Urinary bladder (tissue), 4 donors: ENCODE data around the gene KCNH2. TPM values are rescaled to one million over a fixed set of nuclear protein-coding genes. Genes with fewer than 3 reads are reported as not detected.
"Not testable (repeated sequence)": the region's sequence is repeated elsewhere in the genome, so short reads cannot be mapped to it uniquely, and the experiment has no call there.

Experiments used
- DNase-seq: peaks from one replicate; pipeline ENCODE4 v3.0.0-alpha.2; 2015; ENCODE audit errors: extremely low spot score
- H3K27ac ChIP-seq: one replicate; pipeline ENCODE4 v1.5.1; 2013; ENCODE audit warnings: low read depth, mild to moderate bottlenecking, moderate library complexity
- H3K36me3 ChIP-seq: one replicate; pipeline ENCODE4 v1.6.1; 2013; ENCODE audit warnings: mild to moderate bottlenecking, moderate library complexity; ENCODE audit not compliant: insufficient read depth
- H3K4me1 ChIP-seq: one replicate; pipeline ENCODE4 v1.6.1; 2013; ENCODE audit warnings: mild to moderate bottlenecking, moderate library complexity; ENCODE audit not compliant: insufficient read depth
- H3K4me3 ChIP-seq: one replicate; pipeline ENCODE4 v1.5.1; 2013; ENCODE audit warnings: low read depth, low read length
- WGBS: extraction: QIAGEN DNeasy Blood & Tissue Kit; methylation state at CpG from one replicate; pipeline ENCODE4 v1.1.7; 2013; 5-methylcytosine and 5-hydroxymethylcytosine counted together
- polyA plus RNA-seq: library from polyadenylated mRNA; stranded (reverse); fragments of 200-250 nt; gene quantifications from one replicate; pipeline ENCODE4 v1.2.3, GENCODE V29; 2013
- total RNA-seq: library from RNA; depleted of rRNA; stranded (reverse); fragments of >200 nt; gene quantifications from one replicate; pipeline ENCODE4 v1.2.3, GENCODE V29; 2014
- donor health status: healthy with polysubstance abuse.
- donor health status: healthy.

Gene KCNH2
- total and polyA plus RNA-seq, 2 donors = 9.9 to 48.5 TPM

GRCh38 chr7:151016942-151017341 is 38.8 kb upstream of the KCNH2 start:
- Histone ChIP-seq H3K4me3 (no peak overlapping the region), H3K36me3 (no peaks in the 10 kb centered on the region), H3K27ac (no peak overlapping the region), H3K4me1 (no peaks in the 10 kb centered on the region)
- DNase-seq = no peak
- 89% methylated on average over 15 of the region's 15 CpGs for WGBS

GRCh38 chr7:151016505-151016904 is 38.4 kb upstream of the KCNH2 start:
- 89% methylated on average over 8 of the region's 8 CpGs for WGBS
- H3K27ac ChIP-seq = no peak overlapping the region
- no peak for DNase-seq
- no peaks in the 10 kb centered on the region for H3K4me1 ChIP-seq
- H3K36me3 ChIP-seq = no peaks in the 10 kb centered on the region
- H3K4me3 ChIP-seq = no peak overlapping the region

- Histone ChIP-seq H3K4me1 (no peaks in the 10 kb centered on the region), H3K4me3 (no peak overlapping the region), H3K27ac (no peak overlapping the region), H3K36me3 (no peaks in the 10 kb centered on the region)
- WGBS = 83% methylated on average over 5 of the region's 5 CpGs
- no peak for DNase-seq
Measured at GRCh38 chr7:151015967-151016366, 37.8 kb upstream of the KCNH2 start.

- DNase-seq = no peak
- 81% methylated on average over 8 of the region's 8 CpGs for WGBS
- no peak overlapping the region for H3K4me3 ChIP-seq
- no peak overlapping the region for H3K27ac ChIP-seq
- no peaks in the 10 kb centered on the region for H3K36me3 ChIP-seq
- H3K4me1 ChIP-seq = no peaks in the 10 kb centered on the region
Measured at GRCh38 chr7:151014950-151015349, 36.8 kb upstream of the KCNH2 start.

GRCh38 chr7:151013733-151014497 is 35.8 kb upstream of the KCNH2 start:
- 30% methylated on average over 55 of the region's 55 CpGs for WGBS
- H3K4me3 ChIP-seq = peak overlapping the region; percentile 8
- peak; percentile 63 for DNase-seq
- H3K27ac ChIP-seq = no peak overlapping the region
- no peaks in the 10 kb centered on the region for H3K36me3 ChIP-seq
- no peaks in the 10 kb centered on the region for H3K4me1 ChIP-seq

GRCh38 chr7:151013356-151013732 is 35.2 kb upstream of the KCNH2 start:
- H3K27ac ChIP-seq = no peak overlapping the region
- no peaks in the 10 kb centered on the region for H3K4me1 ChIP-seq
- no peak for DNase-seq
- H3K4me3 ChIP-seq = peak overlapping the region; percentile 8
- WGBS = 17% methylated on average over 26 of the region's 26 CpGs
- no peaks in the 10 kb centered on the region for H3K36me3 ChIP-seq

- 33% methylated on average over 23 of the region's 23 CpGs for WGBS
- Histone ChIP-seq H3K4me3 (no peak overlapping the region), H3K4me1 (no peaks in the 10 kb centered on the region), H3K27ac (no peak overlapping the region), H3K36me3 (no peaks in the 10 kb centered on the region)
- no peak for DNase-seq
Measured at GRCh38 chr7:151012911-151013347, 34.8 kb upstream of the KCNH2 start.

GRCh38 chr7:151012031-151012692 is 34.0 kb upstream of the KCNH2 start:
- H3K4me1 ChIP-seq = no peaks in the 10 kb centered on the region
- H3K4me3 ChIP-seq = no peak overlapping the region
- WGBS = 79% methylated on average over 6 of the region's 6 CpGs
- no peak overlapping the region for H3K27ac ChIP-seq
- H3K36me3 ChIP-seq = no peaks in the 10 kb centered on the region
- no peak for DNase-seq

GRCh38 chr7:151011616-151012015 is 33.5 kb upstream of the KCNH2 start:
- 86% methylated on average over 12 of the region's 12 CpGs for WGBS
- not testable (repeated sequence) for H3K36me3 ChIP-seq

GRCh38 chr7:151011097-151011409 is 32.9 kb upstream of the KCNH2 start:
- Histone ChIP-seq H3K4me1 (no peaks in the 10 kb centered on the region), H3K27ac (no peak overlapping the region), H3K36me3 (no peaks in the 10 kb centered on the region), H3K4me3 (no peak overlapping the region)
- 58% methylated on average over 1 of the region's 1 CpG for WGBS
- DNase-seq = no peak

More at GRCh38 chr7:151011616-151012015, 33.5 kb upstream of the KCNH2 start:
- not testable (repeated sequence) for H3K4me1 ChIP-seq, H3K27ac ChIP-seq, DNase-seq, H3K4me3 ChIP-seq

GRCh38 chr7:151010307-151011096 is 32.4 kb upstream of the KCNH2 start:
- DNase-seq = no peak
- Histone ChIP-seq H3K36me3 (no peaks in the 10 kb centered on the region), H3K4me3 (no peak overlapping the region), H3K27ac (no peak overlapping the region), H3K4me1 (no peaks in the 10 kb centered on the region)
- WGBS = 36% methylated on average over 18 of the region's 18 CpGs

- peak overlapping the region; percentile 12 for H3K27ac ChIP-seq
- DNase-seq = no peak
- no peaks in the 10 kb centered on the region for H3K36me3 ChIP-seq
- no peak overlapping the region for H3K4me3 ChIP-seq
- no peaks in the 10 kb centered on the region for H3K4me1 ChIP-seq
- 44% methylated on average over 7 of the region's 7 CpGs for WGBS
Measured at GRCh38 chr7:151010037-151010306, 31.9 kb upstream of the KCNH2 start.

GRCh38 chr7:151009327-151010036 is 31.4 kb upstream of the KCNH2 start:
- H3K36me3 ChIP-seq = no peaks in the 10 kb centered on the region
- no peak for DNase-seq
- no peak overlapping the region for H3K4me3 ChIP-seq
- peak overlapping the region; percentile 12 for H3K27ac ChIP-seq
- 64% methylated on average over 22 of the region's 22 CpGs for WGBS
- H3K4me1 ChIP-seq = no peaks in the 10 kb centered on the region
